LNCAP (cell line): Measurements from ENCODE around the gene SNRPB.

Experiments
- CTCF ChIP-seq: fragments of 450-650 bp; IDR thresholded peaks from 2 replicates; pipeline ENCODE4 v1.5.1; 2017; ENCODE audit warnings: mild to moderate bottlenecking

Gene SNRPB

GRCh38 chr20:2509468-2509781 lies 38.8 kb upstream of the SNRPB start:
- TF ChIP-seq CTCF: no peak

DNA sequence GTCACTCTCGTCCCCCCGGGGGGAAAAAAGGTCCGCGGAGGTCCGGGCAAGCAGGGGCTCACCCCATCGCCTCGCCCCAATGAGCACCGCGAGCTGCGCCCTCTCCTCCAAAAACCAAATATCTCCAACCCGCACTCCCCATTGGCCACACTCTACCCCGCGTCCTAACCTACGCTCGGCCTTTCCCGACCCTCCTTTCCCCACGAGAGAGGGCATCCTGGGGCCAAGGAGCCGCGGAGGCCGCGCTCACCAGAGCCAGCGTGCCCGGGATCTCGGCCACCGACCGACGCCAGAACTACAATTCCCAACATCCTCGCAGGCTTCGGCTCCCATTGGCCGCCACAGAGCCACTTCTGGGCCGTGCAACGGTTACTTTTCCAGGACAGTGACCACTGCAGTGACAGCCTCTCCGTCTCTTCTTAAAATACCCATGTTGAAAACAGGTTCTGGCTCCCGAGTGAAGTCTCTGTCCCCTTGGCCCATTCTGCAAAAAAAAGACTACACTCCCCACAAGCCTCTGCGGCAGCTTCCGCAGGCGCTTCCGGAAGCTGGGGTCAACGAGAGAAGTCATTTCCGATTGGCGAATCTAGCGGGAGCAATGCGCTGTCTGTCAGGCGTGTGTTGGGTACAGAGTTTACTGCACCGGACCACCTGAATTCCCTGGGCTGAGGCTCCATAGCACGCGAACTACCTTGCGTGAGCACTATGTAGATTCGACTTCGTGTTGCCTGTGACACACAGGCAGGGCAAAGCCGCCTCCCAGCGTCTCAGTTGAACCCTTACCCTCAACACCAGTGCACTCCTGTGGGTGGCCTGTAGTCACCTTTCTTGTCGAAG lies 38.3 kb upstream of the SNRPB start, which contains the start of gene ZNF343:
TSS of gene ZNF343 (minus strand) at position 285 of the 837 bp plus-strand sequence. CDS start 15,020 bp downstream, outside the sequence.
- no peak for TF ChIP-seq CTCF

DNA sequence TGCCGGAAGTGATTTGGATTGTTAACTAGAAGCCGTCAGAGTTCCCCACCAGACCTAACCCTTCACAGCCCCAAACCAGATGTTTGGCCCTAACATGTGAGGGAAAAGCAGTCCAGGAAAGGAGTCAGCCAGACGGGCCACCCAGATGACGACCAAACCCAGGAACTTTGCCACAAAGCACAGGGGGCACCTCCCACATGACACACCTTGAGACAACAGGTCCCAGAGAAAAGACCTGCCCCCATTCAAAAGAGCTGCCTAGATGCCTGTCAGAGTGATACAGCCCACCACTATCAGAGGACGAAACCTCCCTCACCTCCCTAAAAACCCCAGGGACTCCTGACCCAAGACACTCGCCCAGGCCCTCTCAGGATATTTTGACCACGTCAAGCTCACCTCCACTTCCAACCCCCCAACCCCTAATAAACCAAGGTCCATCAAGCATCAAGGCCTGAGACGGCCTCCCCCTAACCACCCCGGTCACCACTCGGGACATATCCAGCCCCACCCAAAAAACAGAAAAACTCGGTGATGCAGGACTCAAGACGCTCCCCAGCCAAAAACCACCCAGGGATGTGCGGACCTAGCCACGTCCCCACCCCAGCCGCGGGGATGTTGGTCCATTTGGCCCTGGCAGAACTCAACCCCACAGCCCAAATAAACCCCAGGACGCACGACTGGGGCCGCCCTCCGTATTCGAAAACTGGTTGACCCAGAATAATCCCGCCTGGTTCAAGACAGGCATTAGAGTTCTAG lies 37.5 kb upstream of the SNRPB start:
- no peak for TF ChIP-seq CTCF

DNA sequence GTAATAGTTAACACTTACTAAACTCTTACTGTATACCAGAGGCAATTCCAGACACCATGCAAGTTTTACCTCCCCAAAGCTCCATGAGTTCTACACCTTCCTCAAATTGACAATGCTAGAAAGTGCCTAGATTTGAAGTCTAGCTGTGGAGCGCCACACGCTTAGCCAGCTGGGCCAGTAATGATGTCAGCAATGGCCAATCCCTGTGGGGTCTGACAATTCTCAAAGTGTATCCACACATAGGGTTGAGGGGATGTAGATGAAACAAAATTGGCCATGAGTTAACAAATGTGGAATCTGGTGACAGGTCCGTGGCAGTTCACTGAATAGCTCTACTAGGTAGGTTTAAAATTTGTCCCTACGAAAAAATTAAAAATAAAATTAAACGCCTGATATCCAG lies 36.9 kb upstream of the SNRPB start:
- TF ChIP-seq CTCF: no peak

DNA sequence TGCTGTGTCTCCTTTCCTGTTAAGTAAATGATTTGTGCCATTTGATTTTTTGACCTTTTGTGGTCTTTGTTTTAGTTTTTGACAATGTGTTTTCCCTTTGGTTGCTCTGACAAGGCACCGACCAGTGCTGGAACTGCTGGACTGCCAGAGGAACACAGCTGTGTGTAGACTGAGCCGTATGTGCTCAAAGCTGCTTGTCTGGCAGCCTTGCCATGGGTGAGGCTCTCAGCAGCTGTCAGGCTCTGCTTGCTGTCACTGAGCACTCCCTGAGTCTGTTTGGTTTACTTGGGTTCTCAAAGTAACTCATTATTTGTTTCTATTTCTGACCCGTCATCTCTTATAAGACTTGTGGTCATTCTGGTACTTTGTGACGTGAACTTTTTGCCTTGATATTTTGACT lies 15.1 kb upstream of the SNRPB start:
- no peak for TF ChIP-seq CTCF

GRCh38 chr20:2485080-2485479 lies 14.5 kb upstream of the SNRPB start:
- no peak for TF ChIP-seq CTCF

GRCh38 chr20:2483504-2483903 lies 12.9 kb upstream of the SNRPB start:
- TF ChIP-seq CTCF: no peak
